HCT116 (cell line): ENCODE results near the gene APAF1. TPM values are rescaled to one million over a fixed set of nuclear protein-coding genes. Genes with fewer than 3 reads are reported as not detected.

Experiments
- ATAC-seq: fragments of 200-7000 bp; cut with Tn5 transposase; 2 replicates; pipeline ENCODE4 v1.9.1; 2020; ENCODE audit warnings: mild to moderate bottlenecking, moderate library complexity
- BruUV-seq: library from RNA; stranded (reverse); fragments of 400-500 nt; replicated peaks from 2 replicates; lab custom pipeline; 2021; lab: Mats Ljungman, UMichigan
- CTCF ChIA-PET: fragments of 300-600 bp; sonication (Branson Sonifier 250); formaldehyde crosslinking; loops from one replicate; lab custom pipeline; 2021; ENCODE audit warnings: antibody characterized with exemption; lab: Charles Lee
- POLR2A ChIA-PET: fragments of 300-600, 350-600 bp; sonication (Branson Sonifier 250); formaldehyde crosslinking; loops from one replicate; lab custom pipeline; 2021; ENCODE audit warnings: antibody characterized with exemption; lab: Charles Lee
- RAD21 ChIA-PET, 2 experiments: fragments of 300-600 bp; sonication (Branson Sonifier 250); formaldehyde crosslinking; loops; one replicate each; lab custom pipeline; 2023; ENCODE audit warnings: low total read pairs in 2 of 2; ENCODE audit not compliant: uncharacterized antibody in 2 of 2, unreplicated experiment in 2 of 2, low non-redundant PET in 1 of 2; lab: Charles Lee
- DNase-seq: peaks from one replicate; pipeline ENCODE4 v3.0.0-alpha.2; 2010; ENCODE audit warnings: low read depth, low spot score
- H2AFZ ChIP-seq: fragments of 200-600 bp; shearing (Covaris generic), sonication (generic); 2 replicates; pipeline ENCODE4 v1.6.1; 2017; ENCODE audit warnings: low read depth, mixed run types, mixed read lengths, antibody characterized with exemption, low read length; ENCODE audit not compliant: poor library complexity, severe bottlenecking
- H3K27ac ChIP-seq: 2 replicates; pipeline ENCODE4 v1.5.1; 2012; ENCODE audit warnings: low read depth, low read length
- H3K27me3 ChIP-seq: fragments of 200-600 bp; sonication (generic); 2 replicates; pipeline ENCODE4 v1.6.1; 2016; ENCODE audit warnings: mixed run types, low read length, mixed read lengths; ENCODE audit not compliant: insufficient read depth
- H3K36me3 ChIP-seq, 2 experiments: fragments of 200-500 bp in 1 of 2; fragments of 200-600 bp in 1 of 2; sonication (Bioruptor generic) in 1 of 2; sonication (generic) in 1 of 2; 2 replicates each; pipeline versions ENCODE4 v1.5.1 to v1.6.1; 2014 to 2016; ENCODE audit warnings: low read length in 2 of 2, inconsistent platforms in 1 of 2, mixed read lengths in 1 of 2, mixed run types in 1 of 2; ENCODE audit not compliant: insufficient read depth in 2 of 2, control insufficient read depth in 1 of 2
- H3K4me1 ChIP-seq, 2 experiments: fragments of 200-600 bp in 1 of 2; sonication (generic) in 1 of 2; 2 replicates each; pipeline versions ENCODE4 v1.5.1 to v1.6.1; 2012 to 2017; ENCODE audit warnings: low read length in 2 of 2, inconsistent platforms in 1 of 2, mild to moderate bottlenecking in 1 of 2, mixed read lengths in 1 of 2, mixed run types in 1 of 2, moderate library complexity in 1 of 2; ENCODE audit not compliant: insufficient read depth in 2 of 2, control insufficient read depth in 1 of 2
- H3K4me2 ChIP-seq: fragments of 200-600 bp; sonication (generic); 2 replicates; pipeline ENCODE4 v1.6.1; 2017; ENCODE audit warnings: mixed run types, low read length, mixed read lengths
- H3K4me3 ChIP-seq, 2 experiments: fragments of 200-600 bp in 1 of 2; sonication (generic) in 1 of 2; replicated peaks in 1 of 2; 2 replicates each; pipeline ENCODE4 v1.5.1; 2011 to 2016; ENCODE audit warnings: low read length in 2 of 2, control low read depth in 1 of 2, low read depth in 1 of 2, mild to moderate bottlenecking in 1 of 2, mixed read lengths in 1 of 2, mixed run types in 1 of 2
- H3K79me2 ChIP-seq: fragments of 200-600 bp; sonication (generic); 2 replicates; pipeline ENCODE4 v1.6.1; 2017; ENCODE audit warnings: mild to moderate bottlenecking, mixed run types, low read length, moderate library complexity, mixed read lengths; ENCODE audit not compliant: insufficient read depth
- H3K9ac ChIP-seq: fragments of 200-600 bp; sonication (generic); 2 replicates; pipeline ENCODE4 v1.6.1; 2016; ENCODE audit warnings: low read length, mixed read lengths
- H3K9me2 ChIP-seq: fragments of 200-600 bp; sonication (generic), shearing (Covaris generic); 2 replicates; pipeline ENCODE4 v1.6.1; 2017; ENCODE audit warnings: mixed run types, mild to moderate bottlenecking, moderate library complexity; ENCODE audit not compliant: insufficient read depth
- H3K9me3 ChIP-seq, 2 experiments: fragments of 200-500 bp in 1 of 2; fragments of 200-600 bp in 1 of 2; sonication (Bioruptor generic) in 1 of 2; sonication (generic) in 1 of 2; 2 replicates each; pipeline ENCODE4 v1.6.1; 2014 to 2017; ENCODE audit warnings: low read length in 2 of 2, mixed read lengths in 2 of 2, inconsistent platforms in 1 of 2, low read depth in 1 of 2, mild to moderate bottlenecking in 1 of 2, mixed run types in 1 of 2, moderate library complexity in 1 of 2; ENCODE audit not compliant: control insufficient read depth in 1 of 2, insufficient read depth in 1 of 2
- H4K20me1 ChIP-seq: fragments of 200-600 bp; sonication (generic), shearing (Covaris generic); 2 replicates; pipeline ENCODE4 v1.6.1; 2017; ENCODE audit warnings: mixed run types, mild to moderate bottlenecking, moderate library complexity; ENCODE audit not compliant: insufficient read depth
- ATF3 ChIP-seq: IDR thresholded peaks from 2 replicates; pipeline ENCODE4 v1.6.1; 2012
- CBX3 ChIP-seq: IDR thresholded peaks from 2 replicates; pipeline ENCODE4 v1.6.1; 2012; ENCODE audit warnings: low read depth
- CEBPB ChIP-seq: IDR thresholded peaks from 2 replicates; pipeline ENCODE4 v1.6.1; 2012; ENCODE audit warnings: low read depth
- ELF1 ChIP-seq: IDR thresholded peaks from 2 replicates; pipeline ENCODE4 v1.6.1; 2012; ENCODE audit warnings: low read depth, borderline replicate concordance
- EZH2 ChIP-seq: fragments of 200-600 bp; sonication (generic); IDR thresholded peaks from 2 replicates; pipeline ENCODE4 v1.6.1; 2017; ENCODE audit warnings: antibody characterized with exemption, mixed run types
- EZH2phosphoT487 ChIP-seq: fragments of 200-600 bp; IDR thresholded peaks from 2 replicates; pipeline ENCODE4 v1.6.1; 2018; ENCODE audit warnings: antibody characterized with exemption, borderline replicate concordance
- JUND ChIP-seq: IDR thresholded peaks from 2 replicates; pipeline ENCODE4 v1.6.1; 2012
- POLR2A ChIP-seq: IDR thresholded peaks from 2 replicates; pipeline ENCODE4 v1.7.0; 2011; ENCODE audit warnings: borderline replicate concordance; ENCODE audit not compliant: insufficient read depth, insufficient read length; ENCODE audit errors: extremely low read depth
- SP1 ChIP-seq: IDR thresholded peaks from 2 replicates; pipeline ENCODE4 v1.6.1; 2012; ENCODE audit warnings: low read depth
- SRF ChIP-seq: IDR thresholded peaks from 2 replicates; pipeline ENCODE4 v1.6.1; 2012; ENCODE audit warnings: low read depth
- YY1 ChIP-seq: IDR thresholded peaks from 2 replicates; pipeline ENCODE4 v1.6.1; 2011; ENCODE audit warnings: low read length, low read depth, moderate library complexity, mild to moderate bottlenecking; ENCODE audit not compliant: insufficient replicate concordance; ENCODE audit errors: extremely low read depth
- ZNF274 ChIP-seq: fragments of 200-500 bp; sonication (Bioruptor generic); IDR thresholded peaks from 2 replicates; pipeline ENCODE4 v1.6.1; 2014; ENCODE audit warnings: mild to moderate bottlenecking, low read depth, low read length, inconsistent platforms
- intact Hi-C: fragments of 100-400 bp; cut with micrococcal nuclease; formaldehyde crosslinking; loops from 2 replicates; pipeline ENCODE4 v1.10.0; 2022
- total RNA-seq: library from RNA; stranded (reverse); gene quantifications from one replicate; pipeline ENCODE4 v1.2.1, GENCODE V29; 2021; ENCODE audit not compliant: unreplicated experiment
- TF ChIP-seq, protein P1 (sequence below): IDR thresholded peaks from 2 replicates; pipeline ENCODE4 v1.6.1; 2012
- TF ChIP-seq, protein P2 (sequence below): IDR thresholded peaks from 2 replicates; pipeline ENCODE4 v1.6.1; 2012; ENCODE audit warnings: low read depth

APAF1 gene
- total RNA-seq, 1 experiment from 2014 or later, result 13.9 TPM

- ATAC-seq (no peak), DNase-seq (no peak)
- TF ChIP-seq ZNF274 (no peak), SRF (no peak), YY1 (no peak), SP1 (no peak), ELF1 (no peak), CBX3 (no peak), ATF3 (no peak), EZH2phosphoT487 (no peak), EZH2 (no peak), POLR2A (no peak), JUND (no peak), CEBPB (no peak)
- TF ChIP-seq, protein P1, sequence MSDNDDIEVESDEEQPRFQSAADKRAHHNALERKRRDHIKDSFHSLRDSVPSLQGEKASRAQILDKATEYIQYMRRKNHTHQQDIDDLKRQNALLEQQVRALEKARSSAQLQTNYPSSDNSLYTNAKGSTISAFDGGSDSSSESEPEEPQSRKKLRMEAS, result no peak
- TF ChIP-seq, protein P2, sequence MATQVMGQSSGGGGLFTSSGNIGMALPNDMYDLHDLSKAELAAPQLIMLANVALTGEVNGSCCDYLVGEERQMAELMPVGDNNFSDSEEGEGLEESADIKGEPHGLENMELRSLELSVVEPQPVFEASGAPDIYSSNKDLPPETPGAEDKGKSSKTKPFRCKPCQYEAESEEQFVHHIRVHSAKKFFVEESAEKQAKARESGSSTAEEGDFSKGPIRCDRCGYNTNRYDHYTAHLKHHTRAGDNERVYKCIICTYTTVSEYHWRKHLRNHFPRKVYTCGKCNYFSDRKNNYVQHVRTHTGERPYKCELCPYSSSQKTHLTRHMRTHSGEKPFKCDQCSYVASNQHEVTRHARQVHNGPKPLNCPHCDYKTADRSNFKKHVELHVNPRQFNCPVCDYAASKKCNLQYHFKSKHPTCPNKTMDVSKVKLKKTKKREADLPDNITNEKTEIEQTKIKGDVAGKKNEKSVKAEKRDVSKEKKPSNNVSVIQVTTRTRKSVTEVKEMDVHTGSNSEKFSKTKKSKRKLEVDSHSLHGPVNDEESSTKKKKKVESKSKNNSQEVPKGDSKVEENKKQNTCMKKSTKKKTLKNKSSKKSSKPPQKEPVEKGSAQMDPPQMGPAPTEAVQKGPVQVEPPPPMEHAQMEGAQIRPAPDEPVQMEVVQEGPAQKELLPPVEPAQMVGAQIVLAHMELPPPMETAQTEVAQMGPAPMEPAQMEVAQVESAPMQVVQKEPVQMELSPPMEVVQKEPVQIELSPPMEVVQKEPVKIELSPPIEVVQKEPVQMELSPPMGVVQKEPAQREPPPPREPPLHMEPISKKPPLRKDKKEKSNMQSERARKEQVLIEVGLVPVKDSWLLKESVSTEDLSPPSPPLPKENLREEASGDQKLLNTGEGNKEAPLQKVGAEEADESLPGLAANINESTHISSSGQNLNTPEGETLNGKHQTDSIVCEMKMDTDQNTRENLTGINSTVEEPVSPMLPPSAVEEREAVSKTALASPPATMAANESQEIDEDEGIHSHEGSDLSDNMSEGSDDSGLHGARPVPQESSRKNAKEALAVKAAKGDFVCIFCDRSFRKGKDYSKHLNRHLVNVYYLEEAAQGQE, result no peak
- intact Hi-C loops, result loop anchor here (2.0 kb wide), 1 partner anchor 43 kb away; no protein-coding TSS in a partner anchor
- Histone ChIP-seq H3K4me1 (no peaks in the 10 kb centered on the region), H3K9me3 (no peaks in the 10 kb centered on the region), H3K9ac (no peak overlapping the region), H3K79me2 (no peaks in the 10 kb centered on the region), H3K27me3 (peaks cover 24% of the 10 kb centered on the region; the same call in 1 of the 2 replicates), H4K20me1 (no peaks in the 10 kb centered on the region), H3K4me3 (no peak overlapping the region), H3K27ac (no peak overlapping the region), H3K36me3 (no peaks in the 10 kb centered on the region), H3K4me2 (no peak overlapping the region), H2AFZ (no peak overlapping the region), H3K9me2 (no peaks in the 10 kb centered on the region)
- ChIA-PET CTCF (no interaction called here), RAD21 (no interaction called here), POLR2A (no interaction called here)
- BruUV-seq, result no TSS peak
These were observed 96.6 kb downstream of the APAF1 start for GRCh38 chr12:98741556-98742265.
